Measurements from ENCODE around the gene PEPD. TPM values are rescaled to one million over a fixed set of nuclear protein-coding genes. Genes with fewer than 3 reads are reported as not detected.

The PEPD gene
- total and polyA plus RNA-seq, 2 of the 4 experiments (the other 2 are of a cell fraction) = 36.7 to 88.4 TPM

DNA sequence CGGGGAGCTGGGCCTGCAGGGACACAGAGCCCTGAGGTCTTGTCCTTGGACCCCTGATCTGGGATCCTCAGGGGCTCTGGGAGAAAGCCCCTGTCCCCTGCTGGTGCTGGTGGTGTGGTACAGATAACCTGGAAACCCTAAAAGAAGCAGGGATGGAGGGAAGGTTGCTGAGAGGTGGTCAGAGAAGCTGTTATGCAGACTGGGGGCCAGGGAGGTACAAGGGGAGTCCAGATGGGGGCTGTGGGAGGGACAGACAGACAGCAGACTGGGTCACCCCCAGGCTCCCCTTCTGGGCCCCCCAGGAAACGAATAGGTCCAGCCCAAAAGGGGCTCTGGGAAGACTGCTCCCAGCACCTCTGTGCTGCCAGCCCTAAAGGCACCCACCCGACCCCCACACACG is 34.7 kb upstream of the PEPD start:
- Histone ChIP-seq H3K27me3 (ENCODE audit: control insufficient read depth, insufficient read depth, low read length) (no peaks in the 10 kb centered on the region), H3K18ac (ENCODE audit: low read depth, low read length) (no peak overlapping the region), H2BK15ac (ENCODE audit: low read depth, low read length) (no peak overlapping the region), H3K56ac (ENCODE audit: extremely low read depth, insufficient read depth, low read length) (no peak overlapping the region), H2AK9ac (replicated peaks; ENCODE audit: low read depth, low read length, poor library complexity) (no peak overlapping the region), H3K4me2 (ENCODE audit: low read depth, low read length) (no peak overlapping the region), H3K4me3 (ENCODE audit: insufficient read depth, low read depth, low read length) (no peak overlapping the region), H3K9me1 (ENCODE audit: insufficient read depth, low read length) (no peaks in the 10 kb centered on the region), H2BK20ac (ENCODE audit: low read depth, low read length) (no peak overlapping the region), H4K20me1 (ENCODE audit: insufficient read depth, low read length) (no peaks in the 10 kb centered on the region), H3K14ac (replicated peaks; ENCODE audit: low read depth, low read length) (no peak overlapping the region), H2BK5ac (ENCODE audit: low read depth, low read length, poor library complexity, severe bottlenecking) (no peak overlapping the region), H2BK120ac (ENCODE audit: low read depth, low read length) (no peak overlapping the region), H3K9me3 (ENCODE audit: control insufficient read depth, insufficient read depth, low read length) (no peaks in the 10 kb centered on the region), H3K27ac (ENCODE audit: insufficient read depth, low read length) (no peak overlapping the region), H4K91ac (ENCODE audit: insufficient read depth, low read depth, low read length) (no peak overlapping the region), H4K5ac (ENCODE audit: low read depth, low read length) (no peak overlapping the region), H3K23ac (ENCODE audit: low read depth, low read length) (no peak overlapping the region), H4K8ac (ENCODE audit: low read depth in 2 of 2, low read length in 2 of 2) (no peak overlapping the region), H2AK5ac (ENCODE audit: low read depth, low read length) (no peak overlapping the region), H3K36me3 (ENCODE audit: control insufficient read depth, insufficient read depth, low read length) (no peaks in the 10 kb centered on the region), H2AFZ (replicated peaks; ENCODE audit: low read length, poor library complexity) (no peak overlapping the region), H3K4ac (ENCODE audit: low read depth, low read length) (no peak overlapping the region), H3K79me1 (ENCODE audit: low read depth in 1 of 2, low read length in 2 of 2) (no peaks in the 10 kb centered on the region), H3K4me1 (ENCODE audit: control insufficient read depth, insufficient read depth, low read length) (no peaks in the 10 kb centered on the region), H3K9ac (ENCODE audit: low read depth, low read length) (no peak overlapping the region)
- CTCF ChIA-PET = no interaction called here
- DNase-seq = no peak
- no peak for ATAC-seq (ENCODE audit: low read depth)
- intact Hi-C loops (cut with micrococcal nuclease) (no loop called here), in situ Hi-C loops (cut with MboI; ENCODE audit: low sequenced_read_pairs) (no loop called here), dilution Hi-C loops (cut with HindIII; ENCODE audit: low sequenced_read_pairs, unreplicated experiment) (no loop called here)
- POLR2A ChIA-PET (ENCODE audit: unreplicated experiment) = no interaction called here
- TF ChIP-seq CEBPB (IDR thresholded peaks at IDR 0.05; ENCODE audit: low read depth, low read length) (no peak), MAZ (IDR thresholded peaks at IDR 0.05; ENCODE audit: borderline replicate concordance, low read depth, low read length) (no peak), FOS (IDR thresholded peaks at IDR 0.05; ENCODE audit: low read depth, low read length) (no peak), NFE2L2 (IDR thresholded peaks at IDR 0.05; ENCODE audit: low read depth, low read length) (no peak), POLR2A (IDR thresholded peaks at IDR 0.05; ENCODE audit: low read depth, low read length) (no peak), CHD1 (IDR thresholded peaks at IDR 0.05; ENCODE audit: low read depth, low read length) (no peak), BHLHE40 (IDR thresholded peaks at IDR 0.05; ENCODE audit: low read depth, low read length) (no peak), MAFK (IDR thresholded peaks at IDR 0.05; ENCODE audit: low read depth, low read length) (no peak), SMC3 (IDR thresholded peaks at IDR 0.05; ENCODE audit: low read depth, low read length) (no peak), MXI1 (IDR thresholded peaks at IDR 0.05; ENCODE audit: borderline replicate concordance, low read depth, low read length) (no peak), RFX5 (IDR thresholded peaks at IDR 0.05; ENCODE audit: low read depth, low read length) (no peak), RCOR1 (IDR thresholded peaks at IDR 0.05; ENCODE audit: insufficient replicate concordance, low read length) (no peak), RAD21 (IDR thresholded peaks at IDR 0.05; ENCODE audit: low read length) (no peak)
- TF ChIP-seq, protein P1, sequence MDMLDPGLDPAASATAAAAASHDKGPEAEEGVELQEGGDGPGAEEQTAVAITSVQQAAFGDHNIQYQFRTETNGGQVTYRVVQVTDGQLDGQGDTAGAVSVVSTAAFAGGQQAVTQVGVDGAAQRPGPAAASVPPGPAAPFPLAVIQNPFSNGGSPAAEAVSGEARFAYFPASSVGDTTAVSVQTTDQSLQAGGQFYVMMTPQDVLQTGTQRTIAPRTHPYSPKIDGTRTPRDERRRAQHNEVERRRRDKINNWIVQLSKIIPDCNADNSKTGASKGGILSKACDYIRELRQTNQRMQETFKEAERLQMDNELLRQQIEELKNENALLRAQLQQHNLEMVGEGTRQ (IDR thresholded peaks at IDR 0.05; ENCODE audit: low read depth, low read length) = no peak
- TF ChIP-seq, protein P2, sequence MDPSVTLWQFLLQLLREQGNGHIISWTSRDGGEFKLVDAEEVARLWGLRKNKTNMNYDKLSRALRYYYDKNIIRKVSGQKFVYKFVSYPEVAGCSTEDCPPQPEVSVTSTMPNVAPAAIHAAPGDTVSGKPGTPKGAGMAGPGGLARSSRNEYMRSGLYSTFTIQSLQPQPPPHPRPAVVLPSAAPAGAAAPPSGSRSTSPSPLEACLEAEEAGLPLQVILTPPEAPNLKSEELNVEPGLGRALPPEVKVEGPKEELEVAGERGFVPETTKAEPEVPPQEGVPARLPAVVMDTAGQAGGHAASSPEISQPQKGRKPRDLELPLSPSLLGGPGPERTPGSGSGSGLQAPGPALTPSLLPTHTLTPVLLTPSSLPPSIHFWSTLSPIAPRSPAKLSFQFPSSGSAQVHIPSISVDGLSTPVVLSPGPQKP (IDR thresholded peaks at IDR 0.05; ENCODE audit: borderline replicate concordance, low read depth, low read length) = no peak
- TF ChIP-seq, protein P3, sequence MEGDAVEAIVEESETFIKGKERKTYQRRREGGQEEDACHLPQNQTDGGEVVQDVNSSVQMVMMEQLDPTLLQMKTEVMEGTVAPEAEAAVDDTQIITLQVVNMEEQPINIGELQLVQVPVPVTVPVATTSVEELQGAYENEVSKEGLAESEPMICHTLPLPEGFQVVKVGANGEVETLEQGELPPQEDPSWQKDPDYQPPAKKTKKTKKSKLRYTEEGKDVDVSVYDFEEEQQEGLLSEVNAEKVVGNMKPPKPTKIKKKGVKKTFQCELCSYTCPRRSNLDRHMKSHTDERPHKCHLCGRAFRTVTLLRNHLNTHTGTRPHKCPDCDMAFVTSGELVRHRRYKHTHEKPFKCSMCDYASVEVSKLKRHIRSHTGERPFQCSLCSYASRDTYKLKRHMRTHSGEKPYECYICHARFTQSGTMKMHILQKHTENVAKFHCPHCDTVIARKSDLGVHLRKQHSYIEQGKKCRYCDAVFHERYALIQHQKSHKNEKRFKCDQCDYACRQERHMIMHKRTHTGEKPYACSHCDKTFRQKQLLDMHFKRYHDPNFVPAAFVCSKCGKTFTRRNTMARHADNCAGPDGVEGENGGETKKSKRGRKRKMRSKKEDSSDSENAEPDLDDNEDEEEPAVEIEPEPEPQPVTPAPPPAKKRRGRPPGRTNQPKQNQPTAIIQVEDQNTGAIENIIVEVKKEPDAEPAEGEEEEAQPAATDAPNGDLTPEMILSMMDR (conservative IDR thresholded peaks at IDR 0.05; ENCODE audit: low read depth, low read length) = no peak
- no CpG with 5 or more reads among the region's 4 CpGs for WGBS, 2 experiments (ENCODE audit: extremely low coverage in 2 of 2, insufficient read length in 1 of 2)
- BruUV-seq (replicated peaks) = no TSS peak
